ENCODE data around the gene TP53BP2. TPM values are rescaled to one million over a fixed set of nuclear protein-coding genes. Genes with fewer than 3 reads are reported as not detected.

TP53BP2 gene
- total and polyA plus RNA-seq, 5 donors from 2014 or later: 7.4 to 93.5 (median 8.2) TPM

DNA sequence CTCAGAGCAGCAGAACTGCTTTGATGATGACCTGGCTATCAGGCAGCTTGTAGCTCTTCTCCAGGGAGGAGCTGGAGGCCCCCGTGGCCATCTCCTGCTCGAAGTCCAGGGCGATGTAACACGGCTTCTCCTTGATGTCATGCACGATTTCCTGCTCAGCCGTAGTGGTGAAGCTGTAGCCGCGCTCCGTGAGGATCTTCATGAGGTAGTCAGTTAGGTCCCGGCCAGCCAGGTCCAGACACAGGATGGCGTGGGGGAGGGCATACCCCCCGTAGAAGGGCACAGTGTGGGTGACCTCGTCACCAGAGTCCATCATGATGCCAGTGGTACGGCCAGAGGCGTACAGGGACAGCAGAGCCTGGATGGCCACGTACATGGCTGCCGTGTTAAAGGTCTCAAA is 18.3 kb upstream of the TP53BP2 start:
- Histone ChIP-seq H3K27me3 (ENCODE audit: control insufficient read depth, insufficient read depth, low read length) (peaks cover 2% of the 10 kb centered on the region), H3K9me3 (ENCODE audit: control insufficient read depth in 2 of 2, low read length in 2 of 2) (no peaks in the 10 kb centered on the region), H3K36me3 (ENCODE audit: control insufficient read depth, insufficient read depth, low read length) (no peaks in the 10 kb centered on the region), H3K4me1 (ENCODE audit: control insufficient read depth, insufficient read depth, low read length, poor library complexity, severe bottlenecking) (no peaks in the 10 kb centered on the region), H3K4me3 (ENCODE audit: low read depth, low read length) (no peak overlapping the region), H3K27ac (ENCODE audit: insufficient read depth, low read length, poor library complexity, severe bottlenecking) (no peak overlapping the region)
- H3K4me1 Mint-ChIP-seq: no peaks in the 10 kb centered on the region
- ATAC-seq (ENCODE audit: low read depth in 2 of 2) (no peak), DNase-seq (no peak)
- H3K36me3 Mint-ChIP-seq: no peaks in the 10 kb centered on the region
- peaks cover 0 to 5% (median 0%) of the 10 kb centered on the region in 7 donors for H3K9me3 Mint-ChIP-seq
- H3K27ac Mint-ChIP-seq: no peak overlapping the region
- peaks cover 27% of the 10 kb centered on the region for H3K27me3 Mint-ChIP-seq
- H3K4me3 Mint-ChIP-seq: no peak overlapping the region

DNA sequence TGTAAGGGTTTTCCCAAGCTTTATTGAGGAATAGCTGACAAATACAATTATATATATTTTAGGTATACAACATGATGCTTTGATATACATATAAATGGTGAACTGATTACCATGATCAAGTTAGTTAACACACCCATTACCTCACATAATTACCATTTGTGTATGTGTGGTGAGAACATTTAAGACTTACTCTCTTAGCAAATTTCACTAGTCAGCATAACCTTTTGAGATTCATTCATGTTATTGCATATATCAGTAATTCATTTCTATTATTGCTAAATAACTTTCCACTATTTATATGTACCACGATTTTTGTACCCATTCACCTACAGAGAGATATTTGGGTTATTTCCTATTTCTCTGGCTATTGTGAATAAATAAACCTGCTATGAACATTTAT is 16.2 kb upstream of the TP53BP2 start:
- H3K27me3 ChIP-seq (ENCODE audit: control insufficient read depth, insufficient read depth, low read length): peaks cover 2% of the 10 kb centered on the region
- no peaks in the 10 kb centered on the region for H3K36me3 ChIP-seq (ENCODE audit: control insufficient read depth, insufficient read depth, low read length)
- H3K27ac Mint-ChIP-seq: no peak overlapping the region
- H3K36me3 Mint-ChIP-seq: no peaks in the 10 kb centered on the region
- ATAC-seq (ENCODE audit: low read depth in 2 of 2) (no peak), DNase-seq (no peak)
- H3K4me3 Mint-ChIP-seq: no peak overlapping the region
- peaks cover 14% of the 10 kb centered on the region for H3K27me3 Mint-ChIP-seq
- H3K4me1 Mint-ChIP-seq: no peaks in the 10 kb centered on the region
- peaks cover 0 to 5% (median 0%) of the 10 kb centered on the region in 7 donors for H3K9me3 Mint-ChIP-seq
- H3K4me3 ChIP-seq (ENCODE audit: low read depth, low read length): no peak overlapping the region
- H3K9me3 ChIP-seq (ENCODE audit: control insufficient read depth in 2 of 2, low read length in 2 of 2): no peaks in the 10 kb centered on the region
- H3K4me1 ChIP-seq (ENCODE audit: control insufficient read depth, insufficient read depth, low read length, poor library complexity, severe bottlenecking): no peaks in the 10 kb centered on the region
- H3K27ac ChIP-seq (ENCODE audit: insufficient read depth, low read length, poor library complexity, severe bottlenecking): no peak overlapping the region

DNA sequence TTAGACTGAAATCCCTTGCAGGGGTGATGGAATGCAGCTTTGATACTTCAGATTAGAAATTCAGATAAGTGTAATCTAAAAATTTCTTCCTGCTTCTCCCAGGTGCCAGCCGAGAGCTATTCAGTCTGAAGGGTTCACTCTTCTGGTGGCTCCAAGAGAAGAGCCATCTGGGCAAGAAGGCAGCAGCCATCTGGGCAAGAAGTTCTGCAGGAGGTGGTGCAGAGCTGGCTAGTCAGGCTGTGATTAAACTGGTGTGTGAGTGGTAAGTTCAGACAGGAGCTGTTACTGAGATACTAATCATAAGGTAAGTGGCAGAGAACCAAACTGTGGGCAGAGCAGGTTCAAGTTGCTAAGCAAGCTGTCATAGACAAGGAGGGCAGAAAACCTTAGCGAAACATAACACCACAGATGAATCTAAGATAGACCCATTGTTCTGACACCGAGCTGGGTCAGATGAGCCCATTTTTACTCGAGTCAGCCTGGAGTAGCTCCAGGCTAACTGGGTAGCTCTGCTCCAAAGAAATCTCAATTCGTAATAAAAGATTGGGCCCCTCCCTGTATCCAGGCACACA is 14.4 kb upstream of the TP53BP2 start:
- no peak overlapping the region for H3K27ac ChIP-seq (ENCODE audit: insufficient read depth, low read length, poor library complexity, severe bottlenecking)
- H3K27me3 Mint-ChIP-seq: no peaks in the 10 kb centered on the region
- H3K27ac Mint-ChIP-seq: no peak overlapping the region
- H3K4me1 ChIP-seq (ENCODE audit: control insufficient read depth, insufficient read depth, low read length, poor library complexity, severe bottlenecking): no peaks in the 10 kb centered on the region
- H3K9me3 ChIP-seq (ENCODE audit: control insufficient read depth in 2 of 2, low read length in 2 of 2): no peaks in the 10 kb centered on the region
- DNase-seq (no peak), ATAC-seq (ENCODE audit: low read depth in 2 of 2) (no peak)
- H3K4me3 Mint-ChIP-seq: no peak overlapping the region
- no peaks in the 10 kb centered on the region for H3K4me1 Mint-ChIP-seq
- peaks cover 2% of the 10 kb centered on the region for H3K27me3 ChIP-seq (ENCODE audit: control insufficient read depth, insufficient read depth, low read length)
- no peaks in the 10 kb centered on the region for H3K36me3 ChIP-seq (ENCODE audit: control insufficient read depth, insufficient read depth, low read length)
- no peak overlapping the region for H3K4me3 ChIP-seq (ENCODE audit: low read depth, low read length)
- H3K36me3 Mint-ChIP-seq: no peaks in the 10 kb centered on the region
- H3K9me3 Mint-ChIP-seq: no peaks in the 10 kb centered on the region

DNA sequence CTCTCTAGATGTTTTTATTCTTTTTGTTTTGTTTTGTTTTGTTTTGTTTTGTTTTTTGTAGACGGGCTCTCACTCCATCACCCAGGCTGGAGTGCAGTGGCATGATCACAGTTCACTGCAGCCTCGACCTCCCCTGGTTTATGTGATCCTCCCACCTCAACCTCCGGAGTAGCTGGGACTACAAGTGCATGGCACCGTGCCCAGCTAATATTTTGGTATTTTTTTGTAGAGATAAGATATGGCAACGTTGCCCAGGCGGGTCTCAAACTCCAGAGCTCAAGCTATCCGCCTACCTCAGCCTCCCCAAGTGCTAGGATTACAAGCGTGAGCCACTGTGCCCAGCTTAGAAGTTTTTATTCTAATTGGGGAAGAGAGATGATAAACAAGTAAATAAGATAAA is 13.3 kb upstream of the TP53BP2 start:
- Histone ChIP-seq H3K4me1 (ENCODE audit: control insufficient read depth, insufficient read depth, low read length, poor library complexity, severe bottlenecking) (no peaks in the 10 kb centered on the region), H3K27ac (ENCODE audit: insufficient read depth, low read length, poor library complexity, severe bottlenecking) (no peak overlapping the region), H3K4me3 (ENCODE audit: low read depth, low read length) (no peak overlapping the region), H3K36me3 (ENCODE audit: control insufficient read depth, insufficient read depth, low read length) (no peaks in the 10 kb centered on the region), H3K27me3 (ENCODE audit: control insufficient read depth, insufficient read depth, low read length) (peaks cover 2% of the 10 kb centered on the region), H3K9me3 (ENCODE audit: control insufficient read depth in 2 of 2, low read length in 2 of 2) (no peaks in the 10 kb centered on the region)
- ATAC-seq (ENCODE audit: low read depth in 2 of 2) (no peak), DNase-seq (no peak)
- H3K27me3 Mint-ChIP-seq: no peaks in the 10 kb centered on the region
- H3K27ac Mint-ChIP-seq: no peak overlapping the region
- H3K9me3 Mint-ChIP-seq: no peaks in the 10 kb centered on the region
- no peak overlapping the region for H3K4me3 Mint-ChIP-seq
- H3K4me1 Mint-ChIP-seq: no peaks in the 10 kb centered on the region
- H3K36me3 Mint-ChIP-seq: no peaks in the 10 kb centered on the region

DNA sequence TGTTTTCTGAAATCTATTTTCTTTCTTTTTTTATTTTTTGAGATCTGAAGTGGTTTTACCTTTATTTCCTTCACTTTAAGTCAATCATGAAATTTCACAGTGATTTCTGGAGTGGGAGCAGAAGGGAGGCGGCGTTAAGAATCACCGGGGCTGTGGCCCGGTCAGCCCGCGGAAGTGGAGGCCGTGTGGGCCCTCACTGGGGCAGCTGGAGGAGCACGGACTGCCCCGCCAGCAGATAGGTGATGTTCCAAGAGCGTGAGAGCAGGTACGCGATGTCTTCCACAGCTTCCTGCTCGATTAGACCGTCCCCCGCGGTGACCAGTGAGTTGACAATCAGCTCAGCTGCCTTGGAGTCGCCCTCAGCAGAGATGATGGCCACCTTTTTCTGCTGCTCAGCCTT is 10.6 kb upstream of the TP53BP2 start:
- peaks cover 2% of the 10 kb centered on the region for H3K27me3 ChIP-seq (ENCODE audit: control insufficient read depth, insufficient read depth, low read length)
- H3K36me3 ChIP-seq (ENCODE audit: control insufficient read depth, insufficient read depth, low read length): no peaks in the 10 kb centered on the region
- no peak for ATAC-seq (ENCODE audit: low read depth in 2 of 2)
- Mint-ChIP-seq H3K4me3 (no peak overlapping the region), H3K4me1 (no peaks in the 10 kb centered on the region), H3K9me3 (no peaks in the 10 kb centered on the region), H3K27me3 (peaks cover 14% of the 10 kb centered on the region), H3K27ac (no peak overlapping the region), H3K36me3 (no peaks in the 10 kb centered on the region)
- H3K27ac ChIP-seq (ENCODE audit: insufficient read depth, low read length, poor library complexity, severe bottlenecking): no peak overlapping the region
- H3K4me3 ChIP-seq (ENCODE audit: low read depth, low read length): no peak overlapping the region
- H3K4me1 ChIP-seq (ENCODE audit: control insufficient read depth, insufficient read depth, low read length, poor library complexity, severe bottlenecking): no peaks in the 10 kb centered on the region
- H3K9me3 ChIP-seq (ENCODE audit: control insufficient read depth in 2 of 2, low read length in 2 of 2): no peaks in the 10 kb centered on the region
- DNase-seq: no peak

DNA sequence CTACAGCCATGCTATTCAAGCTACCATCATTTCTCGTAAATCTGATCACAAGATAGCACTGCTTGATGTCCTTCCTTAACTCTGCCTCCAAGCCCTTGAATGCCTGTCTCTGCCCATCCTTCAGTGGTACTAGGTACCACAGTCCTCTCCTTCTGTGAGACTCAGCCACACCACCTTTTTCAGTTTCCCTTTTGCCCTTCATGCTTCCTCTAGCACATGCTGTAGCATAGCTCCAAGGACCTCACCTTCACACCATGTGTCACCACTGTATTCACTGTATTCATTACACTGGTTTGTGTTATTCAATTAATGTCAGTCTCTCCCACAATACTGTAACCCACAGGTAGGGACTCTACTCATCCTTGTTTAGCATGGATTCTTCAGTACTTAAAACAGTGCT is 8.0 kb upstream of the TP53BP2 start:
- Histone ChIP-seq H3K4me3 (ENCODE audit: low read depth, low read length) (no peak overlapping the region), H3K4me1 (ENCODE audit: control insufficient read depth, insufficient read depth, low read length, poor library complexity, severe bottlenecking) (no peaks in the 10 kb centered on the region), H3K36me3 (ENCODE audit: control insufficient read depth, insufficient read depth, low read length) (no peaks in the 10 kb centered on the region), H3K9me3 (ENCODE audit: control insufficient read depth in 2 of 2, low read length in 2 of 2) (no peaks in the 10 kb centered on the region), H3K27ac (ENCODE audit: insufficient read depth, low read length, poor library complexity, severe bottlenecking) (no peak overlapping the region), H3K27me3 (ENCODE audit: control insufficient read depth, insufficient read depth, low read length) (peaks cover 6% of the 10 kb centered on the region)
- ATAC-seq (ENCODE audit: low read depth in 2 of 2) (no peak), DNase-seq (no peak)
- H3K36me3 Mint-ChIP-seq: no peaks in the 10 kb centered on the region
- H3K4me1 Mint-ChIP-seq: no peaks in the 10 kb centered on the region
- no peak overlapping the region for H3K27ac Mint-ChIP-seq
- H3K27me3 Mint-ChIP-seq: peaks cover 18% of the 10 kb centered on the region
- no peaks in the 10 kb centered on the region for H3K9me3 Mint-ChIP-seq
- peak overlapping the region in 1 of 4 donors; percentile 1 for H3K4me3 Mint-ChIP-seq

DNA sequence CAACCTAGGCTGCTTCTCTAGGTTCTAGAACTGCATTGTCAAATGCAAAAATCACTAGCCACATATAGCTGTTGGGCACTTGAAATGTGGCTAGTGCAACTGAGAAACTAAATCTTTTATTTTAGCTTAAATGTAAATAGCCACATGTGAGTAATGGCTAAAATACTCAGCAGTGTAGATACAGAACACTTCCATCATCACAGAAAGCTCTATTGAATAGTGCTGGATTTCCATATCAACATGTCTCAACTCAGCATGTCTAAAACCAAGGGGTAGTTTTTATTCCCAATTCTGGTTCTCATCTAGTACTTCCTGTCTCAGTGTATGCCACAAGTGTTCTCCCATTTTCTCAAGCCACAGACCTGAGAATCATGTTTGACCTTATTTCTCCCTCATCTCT is 7.5 kb upstream of the TP53BP2 start:
- Histone ChIP-seq H3K4me1 (ENCODE audit: control insufficient read depth, insufficient read depth, low read length, poor library complexity, severe bottlenecking) (no peaks in the 10 kb centered on the region), H3K27ac (ENCODE audit: insufficient read depth, low read length, poor library complexity, severe bottlenecking) (no peak overlapping the region), H3K4me3 (ENCODE audit: low read depth, low read length) (no peak overlapping the region), H3K9me3 (ENCODE audit: control insufficient read depth in 2 of 2, low read length in 2 of 2) (no peaks in the 10 kb centered on the region), H3K36me3 (ENCODE audit: control insufficient read depth, insufficient read depth, low read length) (no peaks in the 10 kb centered on the region), H3K27me3 (ENCODE audit: control insufficient read depth, insufficient read depth, low read length) (peaks cover 6% of the 10 kb centered on the region)
- DNase-seq (no peak), ATAC-seq (ENCODE audit: low read depth in 2 of 2) (no peak)
- Mint-ChIP-seq H3K4me3 (peak overlapping the region in 1 of 4 donors; percentile 1), H3K27me3 (peaks cover 18% of the 10 kb centered on the region), H3K36me3 (no peaks in the 10 kb centered on the region), H3K9me3 (no peaks in the 10 kb centered on the region), H3K27ac (no peak overlapping the region), H3K4me1 (no peaks in the 10 kb centered on the region)

DNA sequence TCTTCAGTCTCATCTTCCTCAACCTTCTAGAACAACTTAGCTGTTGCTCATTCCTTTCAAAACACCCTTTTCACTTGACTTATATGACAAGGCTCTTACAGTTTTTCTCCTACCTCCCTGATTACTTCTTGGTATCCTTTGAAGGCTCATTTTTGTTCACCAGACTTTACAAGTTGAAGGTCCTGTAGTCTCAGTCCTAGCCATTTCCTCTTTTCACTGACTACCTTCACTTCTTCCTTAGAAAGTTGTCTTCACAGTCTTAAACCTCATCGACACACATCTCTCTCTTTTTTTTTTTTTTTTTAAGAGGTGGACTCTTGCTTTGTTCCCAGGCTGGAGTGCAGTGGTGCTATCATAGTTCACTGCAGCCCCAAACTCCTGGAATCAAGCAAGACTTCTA is 6.6 kb upstream of the TP53BP2 start:
- H3K9me3 ChIP-seq (ENCODE audit: control insufficient read depth in 2 of 2, low read length in 2 of 2): no peaks in the 10 kb centered on the region
- no peaks in the 10 kb centered on the region for H3K36me3 ChIP-seq (ENCODE audit: control insufficient read depth, insufficient read depth, low read length)
- peaks cover 18% of the 10 kb centered on the region for H3K27me3 Mint-ChIP-seq
- H3K9me3 Mint-ChIP-seq: no peaks in the 10 kb centered on the region
- no peak overlapping the region for H3K27ac ChIP-seq (ENCODE audit: insufficient read depth, low read length, poor library complexity, severe bottlenecking)
- H3K4me1 Mint-ChIP-seq: peaks cover 0 to 8% (median 6%) of the 10 kb centered on the region in 4 donors
- H3K27ac Mint-ChIP-seq: no peak overlapping the region
- H3K36me3 Mint-ChIP-seq: no peaks in the 10 kb centered on the region
- H3K4me1 ChIP-seq (ENCODE audit: control insufficient read depth, insufficient read depth, low read length, poor library complexity, severe bottlenecking): no peaks in the 10 kb centered on the region
- no peak for DNase-seq
- H3K4me3 ChIP-seq (ENCODE audit: low read depth, low read length): no peak overlapping the region
- no peak for ATAC-seq (ENCODE audit: low read depth in 2 of 2)
- H3K27me3 ChIP-seq (ENCODE audit: control insufficient read depth, insufficient read depth, low read length): peaks cover 6% of the 10 kb centered on the region
- H3K4me3 Mint-ChIP-seq: no peak overlapping the region
